ENCODE data around the gene SPZ1. TPM values are rescaled to one million over a fixed set of nuclear protein-coding genes. Genes with fewer than 3 reads are reported as not detected.
"Not testable (repeated sequence)": the region's sequence is repeated elsewhere in the genome, so short reads cannot be mapped to it uniquely, and the experiment has no call there.

SPZ1 gene
- total RNA-seq, 4 donors from 2014 or later: not detected

- Histone ChIP-seq H3K27ac (no peak overlapping the region), H3K4me1 (no peaks in the 10 kb centered on the region), H3K36me3 (no peaks in the 10 kb centered on the region), H3K27me3 (no peaks in the 10 kb centered on the region), H3K4me3 (no peak overlapping the region), H3K9me3 (no peaks in the 10 kb centered on the region)
- no peak for TF ChIP-seq POLR2A (IDR thresholded peaks at IDR 0.05)
- TF ChIP-seq CTCF (IDR thresholded peaks at IDR 0.05): no peak
- no peak for DNase-seq
Observed at GRCh38 chr5:80299601-80300000, 20.2 kb upstream of the SPZ1 start.

DNA sequence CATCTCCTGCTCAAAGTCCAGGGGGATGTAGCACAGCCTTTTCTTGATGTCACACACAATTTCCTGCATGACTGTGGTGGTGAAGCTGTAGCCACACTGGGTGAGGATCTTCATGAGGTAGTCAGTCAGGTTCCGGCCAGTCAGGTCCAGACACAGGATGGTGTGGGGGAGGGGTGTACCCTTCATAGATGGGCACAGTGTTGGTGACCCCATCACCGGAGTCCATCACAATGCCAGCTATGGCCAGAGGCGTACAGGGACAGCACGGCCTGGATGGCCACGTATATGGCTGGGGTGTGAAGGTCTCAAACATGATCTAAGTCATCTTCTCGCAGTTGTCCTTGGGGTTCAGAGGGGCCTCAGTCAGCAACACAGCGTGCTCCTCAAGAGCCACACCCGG is 19.7 kb upstream of the SPZ1 start:
- DNase-seq: no peak
- Histone ChIP-seq H3K4me3 (no peak overlapping the region), H3K36me3 (no peaks in the 10 kb centered on the region), H3K27me3 (no peaks in the 10 kb centered on the region), H3K9me3 (no peaks in the 10 kb centered on the region), H3K4me1 (no peaks in the 10 kb centered on the region), H3K27ac (no peak overlapping the region)
- TF ChIP-seq CTCF (IDR thresholded peaks at IDR 0.05): no peak
- no peak for TF ChIP-seq POLR2A (IDR thresholded peaks at IDR 0.05)

DNA sequence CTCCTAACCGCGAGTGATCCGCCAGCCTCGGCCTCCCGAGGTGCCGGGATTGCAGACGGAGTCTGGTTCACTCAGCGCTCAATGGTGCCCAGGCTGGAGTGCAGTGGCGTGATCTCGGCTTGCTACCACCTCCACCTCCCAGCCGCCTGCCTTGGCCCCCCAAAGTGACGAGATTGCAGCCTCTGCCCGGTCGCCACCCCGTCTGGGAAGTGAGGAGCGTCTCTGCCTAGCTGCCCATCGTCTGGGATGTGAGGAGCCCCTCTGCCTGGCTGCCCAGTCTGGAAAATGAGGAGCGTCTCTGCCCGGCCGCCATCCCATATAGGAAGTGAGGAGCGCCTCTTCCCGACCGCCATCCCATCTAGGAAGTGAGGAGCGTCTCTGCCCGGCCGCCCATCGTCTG is 19.0 kb upstream of the SPZ1 start:
- not testable (repeated sequence) for H3K4me1 ChIP-seq, H3K36me3 ChIP-seq, DNase-seq, H3K9me3 ChIP-seq, H3K27ac ChIP-seq, H3K27me3 ChIP-seq, H3K4me3 ChIP-seq

DNA sequence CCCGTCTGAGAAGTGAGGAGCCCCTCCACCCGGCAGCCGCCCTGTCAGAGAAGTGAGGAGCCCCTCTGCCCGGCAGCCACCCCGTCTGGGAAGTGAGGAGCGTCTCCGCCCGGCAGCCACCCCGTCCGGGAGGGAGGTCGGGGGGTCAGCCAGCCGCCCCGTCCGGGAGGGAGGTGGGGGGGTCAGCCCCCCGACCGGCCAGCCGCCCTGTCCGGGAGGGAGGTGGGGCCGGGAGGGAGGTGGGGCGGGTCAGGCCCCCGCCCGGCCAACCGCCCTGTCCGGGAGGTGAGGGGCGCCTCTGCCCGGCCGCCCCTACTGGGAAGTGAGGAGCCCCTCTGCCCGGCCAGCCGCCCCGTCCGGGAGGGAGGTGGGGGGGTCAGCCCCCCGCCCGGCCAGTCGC is 18.5 kb upstream of the SPZ1 start:
- not testable (repeated sequence) for H3K27me3 ChIP-seq, DNase-seq, H3K27ac ChIP-seq, H3K9me3 ChIP-seq, H3K4me1 ChIP-seq, H3K4me3 ChIP-seq, H3K36me3 ChIP-seq

- no peaks in the 10 kb centered on the region for H3K4me1 ChIP-seq
- no peaks in the 10 kb centered on the region for H3K9me3 ChIP-seq
- H3K27ac ChIP-seq: no peak overlapping the region
- H3K36me3 ChIP-seq: no peaks in the 10 kb centered on the region
- DNase-seq: no peak
- H3K27me3 ChIP-seq: no peaks in the 10 kb centered on the region
- no peak overlapping the region for H3K4me3 ChIP-seq
- TF ChIP-seq CTCF (IDR thresholded peaks at IDR 0.05) (no peak), POLR2A (IDR thresholded peaks at IDR 0.05) (no peak)
Observed at GRCh38 chr5:80302636-80303035, 17.2 kb upstream of the SPZ1 start.

DNA sequence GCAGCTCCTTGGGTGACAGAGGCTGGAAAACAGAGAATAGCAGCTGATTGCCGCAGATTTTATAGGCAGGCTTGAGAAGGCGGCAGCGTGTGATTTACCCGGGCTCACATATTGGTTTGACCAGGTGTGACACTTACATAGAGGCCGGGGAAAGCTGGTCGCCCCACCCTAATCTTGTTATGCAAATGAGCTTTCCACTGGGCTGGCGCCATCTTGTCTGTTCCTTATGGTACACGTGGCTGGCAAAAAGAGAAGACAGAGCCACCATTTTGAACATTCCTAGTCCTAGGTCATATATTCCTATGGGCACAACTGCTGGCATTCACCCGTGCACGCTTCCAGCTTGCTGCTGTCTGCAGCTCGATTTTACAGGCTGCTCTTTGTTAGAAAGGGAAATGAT is 11.3 kb upstream of the SPZ1 start:
- TF ChIP-seq CTCF (IDR thresholded peaks at IDR 0.05): no peak
- TF ChIP-seq POLR2A (IDR thresholded peaks at IDR 0.05): no peak
- H3K36me3 ChIP-seq: no peaks in the 10 kb centered on the region
- H3K27me3 ChIP-seq: no peaks in the 10 kb centered on the region
- no peaks in the 10 kb centered on the region for H3K4me1 ChIP-seq
- no peak for DNase-seq
- H3K27ac ChIP-seq: no peak overlapping the region
- H3K9me3 ChIP-seq: no peaks in the 10 kb centered on the region
- H3K4me3 ChIP-seq: no peak overlapping the region

DNA sequence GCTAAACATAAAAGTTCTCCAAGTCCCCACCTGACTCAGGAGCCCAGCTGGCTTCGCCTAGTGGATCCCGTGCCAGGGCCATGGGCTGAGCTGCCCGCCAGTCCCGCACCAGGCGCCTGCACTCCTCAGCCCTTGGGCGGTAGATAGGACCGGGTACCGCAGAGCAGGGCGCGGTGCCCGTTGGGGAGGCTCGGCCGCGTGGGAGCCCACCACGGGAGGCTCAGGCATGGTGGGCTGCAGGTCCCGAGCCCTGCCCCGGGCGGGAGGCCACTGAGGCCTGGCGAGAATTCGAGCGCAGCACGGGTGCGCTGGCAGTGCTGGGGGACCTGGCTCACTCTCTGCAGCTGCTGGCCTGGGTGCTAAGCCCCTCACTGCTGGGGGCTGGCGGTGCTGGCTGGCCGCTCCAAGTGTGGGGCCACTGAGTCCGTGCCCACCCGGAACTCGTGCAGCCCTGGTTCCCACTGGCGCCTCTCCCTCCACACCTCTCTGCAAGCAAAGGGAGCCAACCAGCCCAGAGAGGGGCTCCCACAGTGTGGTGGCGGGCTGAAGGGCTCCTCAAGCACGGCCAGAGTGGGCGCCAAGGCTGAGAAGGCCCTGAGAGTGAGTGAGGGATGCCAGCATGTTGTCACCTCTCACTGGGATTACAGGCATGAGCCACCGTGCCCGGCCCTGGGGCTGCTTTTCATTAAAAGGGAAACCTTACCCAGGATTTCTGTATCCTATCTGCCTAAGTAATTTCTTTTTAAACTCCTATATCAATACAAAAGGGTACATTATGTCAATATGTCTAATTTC is 9.7 kb upstream of the SPZ1 start:
- no peaks in the 10 kb centered on the region for H3K4me1 ChIP-seq
- H3K4me3 ChIP-seq: no peak overlapping the region
- no peaks in the 10 kb centered on the region for H3K27me3 ChIP-seq
- H3K36me3 ChIP-seq: no peaks in the 10 kb centered on the region
- H3K27ac ChIP-seq: no peak overlapping the region
- TF ChIP-seq POLR2A (IDR thresholded peaks at IDR 0.05): no peak
- H3K9me3 ChIP-seq: no peaks in the 10 kb centered on the region
- no peak for DNase-seq
